Activated CD8-positive, alpha-beta memory T cell treated with anti-CD3 and anti-CD28 coated beads for 36 hours (primary cell): Measurements from ENCODE around the gene PRXL2C. TPM values are rescaled to one million over a fixed set of nuclear protein-coding genes. Genes with fewer than 3 reads are reported as not detected.
"Not testable (repeated sequence)": the region's sequence is repeated elsewhere in the genome, so short reads cannot be mapped to it uniquely, and the experiment has no call there.

ENCODE experiments used
- CTCF ChIA-PET: fragments of 350-600 bp; sonication (Branson Sonifier 250); formaldehyde crosslinking; loops from one replicate; lab custom pipeline; 2021; ENCODE audit warnings: antibody characterized with exemption; lab: Charles Lee
- POLR2A ChIA-PET: fragments of 350-600 bp; sonication (Branson Sonifier 250); formaldehyde crosslinking; loops from one replicate; lab custom pipeline; 2021; ENCODE audit warnings: antibody characterized with exemption; lab: Charles Lee
- total RNA-seq, 2 experiments: library from RNA; stranded (reverse); gene quantifications; one replicate each; pipeline ENCODE4 v1.2.3, GENCODE V29; 2021

PRXL2C gene, protein sequence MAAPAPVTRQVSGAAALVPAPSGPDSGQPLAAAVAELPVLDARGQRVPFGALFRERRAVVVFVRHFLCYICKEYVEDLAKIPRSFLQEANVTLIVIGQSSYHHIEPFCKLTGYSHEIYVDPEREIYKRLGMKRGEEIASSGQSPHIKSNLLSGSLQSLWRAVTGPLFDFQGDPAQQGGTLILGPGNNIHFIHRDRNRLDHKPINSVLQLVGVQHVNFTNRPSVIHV
- total RNA-seq: 10 to 100 TPM in 1 of 2 experiments, 1 to 10 TPM in 1; 9.6 to 10.1 TPM

DNA sequence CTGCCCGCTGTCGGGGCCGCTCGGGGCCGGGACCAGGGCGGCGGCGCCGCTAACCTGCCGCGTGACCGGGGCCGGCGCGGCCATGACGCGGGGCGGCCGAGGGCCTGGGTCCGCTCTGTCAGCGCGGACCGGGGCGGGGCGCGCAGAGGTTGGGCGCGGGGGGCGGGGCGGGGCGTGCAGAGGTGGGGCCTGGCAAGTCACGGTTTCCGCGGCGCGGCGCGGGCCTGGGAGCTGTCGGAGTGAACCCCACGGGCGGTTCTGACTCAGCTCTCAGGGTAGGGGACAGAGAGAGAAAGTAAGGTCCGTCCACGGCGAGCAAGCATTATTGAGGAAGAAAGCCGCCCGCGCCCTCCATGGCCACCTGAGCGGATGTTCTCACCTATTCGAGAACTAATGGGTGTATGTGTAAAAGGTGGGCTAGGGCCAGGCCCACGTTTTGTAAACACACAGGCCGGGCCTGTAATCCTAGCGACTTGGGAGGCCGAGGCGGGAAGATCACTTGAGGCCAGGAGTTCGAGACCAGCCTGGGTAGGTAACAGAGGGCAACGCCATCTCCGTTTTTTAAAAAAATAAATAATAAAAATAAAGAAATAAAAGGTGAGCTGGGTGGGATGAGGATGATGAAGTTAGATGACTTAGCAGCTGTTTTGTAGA is at the start of gene PRXL2C:
Gene PRXL2C (minus strand): TSS at position 120 of the 654 bp plus-strand sequence. CDS start 36 bp downstream, at position 84.
- ChIA-PET POLR2A (interaction anchor here (0.6 to 1.3 kb wide), 3 partner anchors 89 to 236 kb away, joined by 3 read pairs; partner anchors contain the start of gene HABP4), CTCF (interaction anchor here (0.6 to 1.9 kb wide), 4 partner anchors 11 to 230 kb away, joined by 3 to 6 read pairs (median 3); no protein-coding TSS in a partner anchor)

DNA sequence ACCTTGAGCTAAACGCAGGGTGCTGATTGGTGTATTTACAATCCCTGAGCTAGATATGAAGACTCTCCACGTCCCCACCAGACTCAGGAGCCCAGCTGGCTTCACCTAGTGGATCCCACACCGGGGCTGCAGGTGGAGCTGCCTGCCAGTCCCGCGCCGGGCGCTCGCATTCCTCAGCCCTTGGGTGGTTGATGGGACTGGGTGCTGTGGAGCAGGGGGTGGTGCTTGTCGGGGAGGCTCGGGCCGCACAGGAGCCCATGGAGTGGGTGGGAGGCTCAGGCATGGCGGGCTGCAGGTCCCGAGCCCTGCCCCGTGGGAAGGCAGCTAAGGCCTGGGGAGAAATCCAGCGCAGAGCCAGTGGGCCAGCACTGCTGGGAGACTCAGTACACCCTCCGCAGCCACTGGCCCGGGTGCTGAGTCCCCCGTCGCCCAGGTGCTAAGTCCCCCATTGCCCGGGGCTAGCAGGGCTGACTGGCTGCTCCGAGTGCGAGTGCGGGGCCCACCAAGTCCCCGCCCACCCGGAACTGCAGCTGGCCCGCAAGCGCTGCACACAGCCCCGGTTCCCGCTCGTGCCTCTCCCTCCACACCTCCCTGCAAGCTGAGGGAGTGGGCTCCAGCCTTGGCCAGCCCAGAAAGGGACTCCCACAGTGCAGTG is 45.7 kb upstream of the PRXL2C start:
- CTCF ChIA-PET: not testable (repeated sequence)

DNA sequence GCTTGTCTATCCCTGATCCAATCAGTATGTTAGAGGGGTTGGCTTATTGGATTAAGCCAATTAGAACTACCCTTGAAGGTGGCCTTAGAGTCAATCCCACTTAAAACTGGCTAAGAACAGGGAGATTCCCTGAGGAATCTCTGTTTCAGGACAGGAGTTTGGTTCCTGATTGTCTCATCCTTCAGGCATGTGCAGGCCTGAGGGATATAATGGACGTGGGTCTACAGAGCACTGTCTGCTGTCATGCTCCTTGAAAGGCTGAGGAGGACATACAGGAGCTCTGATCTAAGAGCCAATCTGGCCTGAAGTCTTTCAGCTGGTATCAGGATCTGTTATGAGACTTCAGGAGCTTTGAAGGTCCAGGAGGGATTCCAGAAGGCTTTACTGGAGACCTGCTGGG is 36.2 kb upstream of the PRXL2C start:
- POLR2A ChIA-PET: no interaction called here

More for the DNA sequence above, 45.7 kb upstream of the PRXL2C start:
- POLR2A ChIA-PET: not testable (repeated sequence)

DNA sequence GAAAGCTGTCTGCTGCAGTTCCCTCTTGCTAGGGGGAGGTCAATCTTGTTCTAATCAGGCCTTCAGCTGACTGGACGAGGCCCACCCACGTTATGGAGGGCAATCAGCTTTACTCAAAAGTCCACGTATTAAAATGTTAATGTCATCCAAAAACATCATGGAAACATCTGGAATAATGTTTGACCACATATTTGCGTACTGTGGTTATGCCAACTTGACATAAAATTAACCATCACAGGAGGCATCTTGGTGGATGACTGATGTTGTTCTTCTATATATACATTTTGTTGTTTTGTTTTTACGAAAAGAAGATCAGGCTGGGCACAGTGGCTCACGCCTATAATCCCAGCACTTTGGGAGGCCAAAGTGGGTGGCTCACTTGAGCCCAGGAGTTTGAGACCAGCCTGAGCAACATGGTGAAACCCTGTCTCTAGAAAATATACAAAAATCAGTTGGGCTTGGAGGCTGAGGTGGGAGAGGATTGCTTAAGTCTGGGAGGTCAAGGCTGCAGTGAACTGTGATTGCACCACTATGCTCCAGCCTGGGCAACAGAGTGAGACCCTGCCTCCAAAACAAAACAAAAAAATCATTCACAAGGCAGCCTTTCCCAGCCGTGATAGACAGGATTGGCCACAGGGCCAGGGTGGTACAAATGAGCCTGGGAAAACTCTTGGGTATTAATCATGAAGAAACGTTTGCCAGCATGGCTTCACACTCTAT is 33.8 kb upstream of the PRXL2C start:
- CTCF ChIA-PET: no interaction called here
- POLR2A ChIA-PET: no interaction called here

More for the DNA sequence above, 36.2 kb upstream of the PRXL2C start:
- CTCF ChIA-PET: no interaction called here

DNA sequence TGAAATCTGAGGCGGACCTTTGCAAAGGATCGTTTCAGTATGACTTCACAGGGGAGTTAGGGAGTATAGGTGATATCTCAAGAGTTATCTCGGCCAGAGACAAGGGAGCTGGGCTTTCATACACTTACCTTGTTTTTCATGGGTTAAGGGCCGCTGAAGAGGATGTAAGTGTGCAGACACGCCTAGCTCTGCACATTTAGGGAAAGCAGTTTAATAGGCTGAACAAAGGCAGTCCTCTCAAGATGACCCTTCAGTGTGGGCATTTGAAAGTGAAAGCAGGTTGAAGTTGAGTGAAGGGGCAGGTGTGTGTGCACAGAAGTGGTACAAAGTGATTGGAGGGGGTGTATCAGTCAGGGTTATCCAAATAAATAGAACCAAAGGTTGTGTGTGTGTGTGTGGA is 33.1 kb upstream of the PRXL2C start:
- CTCF ChIA-PET: no interaction called here
- POLR2A ChIA-PET: no interaction called here

DNA sequence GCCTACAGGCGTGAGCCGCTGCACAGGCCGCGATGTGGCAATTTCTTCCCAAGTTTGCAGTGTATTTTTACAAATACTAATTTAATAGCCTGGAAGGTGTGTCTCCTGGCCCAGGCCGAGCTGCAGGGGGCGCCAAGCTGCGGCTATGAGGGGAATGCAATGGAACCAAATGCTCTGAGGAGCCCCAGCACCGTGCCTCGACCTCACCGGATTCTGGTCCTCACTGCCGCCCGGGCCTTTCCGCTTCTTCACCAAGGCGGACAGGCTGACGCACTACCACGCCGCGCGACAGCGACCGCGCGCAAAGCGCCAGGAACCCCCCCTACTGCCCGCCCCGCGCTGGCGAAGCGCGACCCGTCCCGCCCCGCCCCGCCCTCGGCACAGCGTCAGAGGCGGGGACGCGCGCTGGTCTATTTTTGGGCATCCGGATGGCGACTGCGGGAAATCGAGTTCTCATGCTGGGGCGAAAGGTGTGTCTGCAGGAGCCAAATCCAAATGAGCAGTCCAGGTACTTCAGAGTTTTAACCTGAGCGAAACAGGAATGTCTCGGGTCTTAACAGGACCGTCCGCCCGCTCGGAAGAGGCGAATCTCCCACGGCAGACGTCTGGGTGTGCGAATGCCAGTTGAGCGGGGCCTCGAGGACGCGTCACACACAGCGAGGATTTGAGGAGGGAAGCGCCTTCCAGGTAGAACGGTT is 31.7 kb upstream of the PRXL2C start:
- ChIA-PET POLR2A (no interaction called here), CTCF (interaction anchor here (1.0 to 1.4 kb wide), 3 partner anchors 12 to 31 kb away, joined by 3 to 4 read pairs (median 3); no protein-coding TSS in a partner anchor)

DNA sequence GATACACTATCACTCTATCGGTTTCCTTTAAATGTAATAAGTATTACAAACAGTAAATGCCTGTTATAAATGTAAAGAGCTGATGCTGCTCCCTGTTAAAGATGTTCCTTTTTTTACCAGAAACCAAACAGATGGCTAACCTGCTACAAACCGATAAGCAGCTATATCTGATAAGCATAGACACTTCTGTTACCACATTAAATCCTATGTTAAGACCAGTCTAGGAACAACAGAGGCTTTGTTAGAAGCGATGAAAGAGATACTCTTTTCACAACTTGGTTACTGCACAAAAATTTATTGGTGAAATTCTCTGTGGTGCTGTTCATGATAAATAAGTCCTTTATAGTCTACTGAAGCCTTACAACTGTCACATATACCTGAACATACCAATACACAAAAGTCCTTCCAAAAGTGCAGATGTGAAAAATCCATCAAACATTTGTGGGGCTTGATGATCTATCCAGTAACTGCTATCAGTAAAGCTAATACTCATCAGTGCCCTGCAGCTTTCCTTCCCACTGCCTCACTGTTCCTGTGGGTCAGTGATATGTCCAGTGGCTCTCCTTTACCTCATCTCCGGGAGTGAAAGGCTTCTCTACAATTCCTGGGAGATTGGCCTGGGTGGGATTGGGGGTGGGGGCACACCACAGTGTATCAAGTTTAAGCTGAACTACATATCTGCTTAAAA is 25.8 kb upstream of the PRXL2C start:
- POLR2A ChIA-PET: no interaction called here
- CTCF ChIA-PET: interaction anchor here (0.7 to 1.2 kb wide), 2 partner anchors 9 to 327 kb away, joined by 3 read pairs; no protein-coding TSS in a partner anchor

DNA sequence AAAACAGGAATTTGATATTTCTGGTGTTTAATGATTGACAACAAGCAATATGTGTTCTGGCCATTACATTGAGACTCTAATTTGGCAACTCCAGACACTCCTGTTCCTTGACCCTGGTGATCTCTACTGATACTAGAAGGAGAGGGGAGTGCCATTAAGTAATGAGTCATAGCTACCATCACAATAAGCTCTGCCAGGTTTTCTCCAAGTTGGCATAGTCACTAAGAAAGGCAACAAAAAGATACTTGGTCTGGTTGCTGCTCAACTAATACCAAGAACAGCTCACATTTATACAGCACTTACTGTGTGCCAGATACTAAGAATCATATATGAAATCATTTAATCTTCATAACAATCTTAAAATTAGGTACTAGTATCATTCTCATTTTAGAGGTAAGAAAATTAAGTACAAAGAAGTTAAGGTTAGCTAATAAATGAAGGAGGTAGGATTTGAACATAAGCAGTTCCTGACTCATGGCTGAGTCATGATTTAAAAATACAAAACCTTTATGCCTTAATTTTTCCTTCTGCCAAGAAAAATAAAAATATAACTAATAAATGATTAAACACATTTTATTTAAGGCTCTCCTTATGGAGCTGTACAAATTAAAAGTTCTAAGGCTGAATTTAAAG is 19.9 kb upstream of the PRXL2C start:
- ChIA-PET POLR2A (interaction anchor here (0.6 kb wide), 1 partner anchor 107 kb away, joined by 3 read pairs; no protein-coding TSS in a partner anchor), CTCF (interaction anchor here (0.8 kb wide), 1 partner anchor 11 kb away, joined by 3 read pairs; no protein-coding TSS in a partner anchor)

DNA sequence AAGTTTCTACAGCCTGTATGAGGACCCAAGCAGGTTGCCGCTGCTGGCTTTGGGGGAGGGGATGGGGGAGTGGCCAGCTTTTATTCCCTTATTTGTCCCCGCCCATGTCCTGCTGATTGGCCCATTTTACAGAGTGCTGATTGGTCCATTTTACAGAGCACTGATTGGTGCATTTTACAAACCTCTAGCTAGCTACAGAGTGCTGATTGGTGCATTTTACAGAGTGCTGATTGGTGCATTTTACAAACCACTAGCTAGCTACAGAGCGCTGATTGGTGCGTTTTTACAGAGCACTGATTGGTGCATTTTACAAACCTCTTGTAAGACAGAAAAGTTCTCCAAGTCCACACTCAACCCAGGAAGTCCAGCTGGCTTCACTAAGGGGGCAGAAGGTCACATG is 18.7 kb upstream of the PRXL2C start:
- CTCF ChIA-PET, POLR2A ChIA-PET: not testable (repeated sequence)

DNA sequence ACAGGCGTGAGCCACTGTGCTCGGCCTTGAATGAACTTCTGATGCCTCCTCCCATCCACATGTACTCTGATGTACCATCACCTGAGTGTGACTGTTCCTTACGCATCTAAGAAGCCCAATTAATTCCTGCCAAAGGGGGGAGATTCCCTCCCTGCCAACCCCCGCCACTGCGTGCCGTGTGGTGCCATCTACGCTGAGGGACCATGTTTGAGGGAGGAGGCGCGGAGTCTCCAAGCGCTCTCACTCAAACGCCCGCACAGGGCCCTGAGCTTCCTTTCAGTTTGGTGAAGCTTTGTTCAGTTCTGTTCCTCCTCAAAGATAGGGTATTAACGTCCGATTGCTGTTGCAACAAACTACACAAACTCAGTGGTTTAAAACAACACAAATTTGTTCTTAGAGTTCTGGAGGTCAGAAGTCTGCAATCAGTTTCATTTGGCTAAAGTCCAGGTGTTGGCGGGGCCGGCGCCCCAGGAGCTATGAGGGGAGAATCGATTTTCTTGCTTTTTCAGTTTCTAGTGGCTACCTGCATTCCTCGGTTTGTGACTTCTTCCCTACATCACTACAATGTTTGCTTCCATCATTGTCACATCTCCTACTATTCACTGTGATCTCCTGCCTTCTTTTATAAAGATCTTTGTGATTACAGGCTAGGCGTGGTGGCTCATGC is 13.9 kb upstream of the PRXL2C start:
- CTCF ChIA-PET: no interaction called here
- POLR2A ChIA-PET: no interaction called here

DNA sequence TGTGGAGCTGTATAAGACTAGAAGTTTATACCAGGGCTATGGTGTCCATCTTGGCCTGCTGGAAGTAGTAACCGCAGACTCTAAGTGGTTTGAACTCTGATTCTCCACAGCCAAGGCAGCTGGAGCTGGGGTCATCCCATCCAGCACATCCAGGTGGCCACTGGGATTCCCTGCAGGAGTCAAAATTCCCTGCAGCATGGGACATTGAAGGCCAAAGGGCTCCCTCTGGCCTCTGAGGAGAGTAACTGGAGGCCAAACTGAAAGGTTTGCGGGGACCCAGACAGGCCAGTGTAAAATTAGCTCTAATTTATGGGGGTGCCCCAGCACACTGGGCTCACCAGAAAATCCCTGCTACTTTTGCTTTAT is 12.2 kb upstream of the PRXL2C start:
- CTCF ChIA-PET: interaction anchor here (1.1 to 1.8 kb wide), 5 partner anchors 11 to 435 kb away, joined by 4 to 8 read pairs (median 4); no protein-coding TSS in a partner anchor
- POLR2A ChIA-PET: no interaction called here

DNA sequence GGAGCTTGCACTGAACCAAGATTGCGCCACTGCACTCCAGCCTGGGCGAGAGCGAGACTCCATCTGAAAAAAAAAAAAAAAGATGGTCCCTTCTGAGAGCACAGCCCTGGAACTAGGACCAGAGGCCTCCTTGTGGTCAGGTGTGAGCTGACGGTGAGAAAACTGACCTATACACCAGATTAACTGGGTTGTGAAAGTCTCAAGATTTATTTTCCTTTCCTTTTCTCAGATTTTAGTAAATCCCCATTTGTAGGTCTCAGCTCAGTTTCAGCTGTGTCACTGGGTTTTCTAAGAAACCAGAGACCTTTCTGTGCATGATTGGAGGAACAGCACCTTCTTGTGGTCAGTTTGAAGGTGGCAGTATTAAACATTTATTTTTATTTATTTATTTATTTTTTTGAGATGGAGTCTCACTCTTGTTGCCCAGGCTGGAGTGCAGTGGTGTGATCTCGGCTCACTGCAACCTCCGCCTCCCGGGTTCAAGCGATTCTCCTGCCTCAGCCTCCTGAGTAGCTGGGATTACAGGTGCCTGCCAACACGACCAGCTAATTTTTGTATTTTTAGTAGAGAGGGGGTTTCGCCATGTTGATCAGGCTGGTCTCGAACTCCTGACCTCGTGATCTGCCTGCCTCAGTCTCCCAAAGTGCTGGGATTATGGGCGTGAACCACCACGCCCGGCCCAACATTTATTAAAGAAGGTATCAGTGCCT is 11.7 kb upstream of the PRXL2C start:
- POLR2A ChIA-PET: interaction anchor here (0.7 kb wide), 1 partner anchor 156 kb away, joined by 7 read pairs; no protein-coding TSS in a partner anchor

DNA sequence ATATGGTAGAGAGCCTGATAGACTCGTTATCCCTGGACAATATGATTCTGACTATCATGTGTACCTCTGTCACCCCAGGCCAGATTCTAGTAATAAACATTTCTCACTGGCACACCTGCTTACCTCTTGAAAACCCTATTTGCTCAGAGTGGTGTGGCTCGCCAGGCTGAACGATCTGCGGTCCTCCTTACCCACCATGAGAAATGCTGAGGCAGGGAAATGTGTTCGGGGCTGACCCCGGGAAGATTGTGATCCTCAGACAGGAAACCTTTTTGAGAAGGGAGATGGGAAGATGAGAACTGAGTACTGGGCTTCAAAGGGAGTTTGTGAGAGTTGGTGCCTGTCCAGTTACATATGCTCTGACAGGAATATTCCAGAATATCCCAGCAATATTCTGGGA is 10.7 kb upstream of the PRXL2C start:
- CTCF ChIA-PET: interaction anchor here (0.6 to 0.9 kb wide), 2 partner anchors 230 to 392 kb away, joined by 3 read pairs; no protein-coding TSS in a partner anchor
- POLR2A ChIA-PET: no interaction called here

More for the DNA sequence above, 11.7 kb upstream of the PRXL2C start:
- CTCF ChIA-PET: interaction anchor here (0.5 to 1.8 kb wide), 8 partner anchors 10 to 435 kb away, joined by 3 to 8 read pairs (median 4); no protein-coding TSS in a partner anchor

DNA sequence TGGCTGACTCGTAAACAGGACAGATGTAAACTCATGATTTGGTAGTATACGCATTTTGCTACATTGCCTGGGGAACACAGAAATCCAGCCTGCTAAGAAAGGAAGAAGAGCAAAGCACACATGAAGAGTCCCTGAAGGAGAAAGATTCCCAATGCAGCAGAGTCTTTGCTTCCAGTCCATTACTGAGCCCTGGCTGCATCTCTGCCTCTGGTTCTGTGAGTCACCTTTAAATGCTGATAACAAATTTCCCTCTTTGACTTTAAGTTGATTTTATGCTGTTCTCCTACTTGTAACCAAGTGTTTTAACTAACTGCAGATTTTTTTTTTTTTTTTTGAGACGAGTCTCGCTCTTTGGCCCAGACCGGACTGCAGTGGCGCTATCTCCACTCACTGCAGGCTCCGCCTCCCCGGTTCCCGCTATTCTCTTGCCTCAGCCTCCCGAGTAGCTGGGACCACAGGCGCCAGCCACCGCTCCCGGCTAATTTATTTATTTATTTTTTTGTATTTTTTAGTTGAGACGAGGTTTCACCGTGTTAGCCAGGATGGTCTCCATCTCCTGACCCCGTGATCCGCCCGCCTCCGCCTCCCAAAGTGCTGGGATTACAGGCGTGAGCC is 8.5 kb upstream of the PRXL2C start:
- CTCF ChIA-PET: no interaction called here
- POLR2A ChIA-PET: no interaction called here

DNA sequence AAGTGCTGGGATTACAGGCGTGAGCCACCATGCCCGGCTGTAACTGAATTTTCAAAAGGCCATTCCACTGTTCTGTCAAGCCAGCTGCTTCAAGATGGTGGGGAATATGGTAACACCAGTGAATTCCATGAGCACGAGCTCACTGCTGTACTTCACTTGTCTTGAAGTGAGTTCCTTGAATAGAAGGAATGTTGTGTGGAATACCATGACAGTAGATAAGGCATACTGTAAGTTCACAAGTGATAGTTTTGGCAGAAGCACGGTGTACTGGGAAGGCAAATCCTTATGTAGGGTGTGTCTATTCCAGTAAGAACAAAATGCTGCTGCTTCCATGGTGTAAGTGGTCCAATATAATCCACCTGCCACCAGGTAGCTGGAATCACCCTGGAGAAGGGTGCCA is 6.6 kb upstream of the PRXL2C start:
- ChIA-PET CTCF (no interaction called here), POLR2A (interaction anchor here (0.7 kb wide), 1 partner anchor 20 kb away, joined by 5 read pairs; no protein-coding TSS in a partner anchor)
